GM23248 (cell line): ENCODE data around the gene CHST11. TPM values are rescaled to one million over a fixed set of nuclear protein-coding genes. Genes with fewer than 3 reads are reported as not detected.

ENCODE experiments used
- DNase-seq: peaks from one replicate; pipeline ENCODE4 v3.0.0-alpha.2; 2015
- H2AFZ ChIP-seq: fragments of 200-600 bp; sonication (generic); 2 replicates; pipeline ENCODE4 v1.6.1; 2016; ENCODE audit warnings: antibody characterized with exemption
- H3F3A ChIP-seq: fragments of 200-600 bp; sonication (generic); 2 replicates; pipeline ENCODE4 v1.6.1; 2016; ENCODE audit warnings: mild to moderate bottlenecking, antibody characterized with exemption, mixed run types; ENCODE audit not compliant: insufficient read depth
- H3K27ac ChIP-seq: fragments of 200-600 bp; sonication (generic); 2 replicates; pipeline ENCODE4 v1.5.1; 2016; ENCODE audit warnings: mild to moderate bottlenecking
- H3K27me3 ChIP-seq: fragments of 200-600 bp; sonication (generic); replicated peaks from 2 replicates; pipeline ENCODE4 v1.6.1; 2016; ENCODE audit warnings: mild to moderate bottlenecking; ENCODE audit not compliant: insufficient read depth
- H3K36me3 ChIP-seq: fragments of 200-600 bp; sonication (generic); 2 replicates; pipeline ENCODE4 v1.6.1; 2016; ENCODE audit warnings: low read depth, mild to moderate bottlenecking
- H3K4me1 ChIP-seq: fragments of 200-600 bp; sonication (generic); 2 replicates; pipeline ENCODE4 v1.6.1; 2016; ENCODE audit warnings: mild to moderate bottlenecking; ENCODE audit not compliant: insufficient read depth
- H3K4me2 ChIP-seq: fragments of 200-600 bp; sonication (generic); one replicate; pipeline ENCODE4 v1.6.1; 2016; ENCODE audit warnings: mild to moderate bottlenecking; ENCODE audit not compliant: unreplicated experiment
- H3K4me3 ChIP-seq: fragments of 200-600 bp; sonication (generic); 2 replicates; pipeline ENCODE4 v1.5.1; 2016; ENCODE audit warnings: mild to moderate bottlenecking
- H3K79me2 ChIP-seq: fragments of 200-600 bp; sonication (generic); 2 replicates; pipeline ENCODE4 v1.6.1; 2016; ENCODE audit warnings: mild to moderate bottlenecking; ENCODE audit not compliant: insufficient read depth
- H3K9ac ChIP-seq: fragments of 200-600 bp; sonication (generic); 2 replicates; pipeline ENCODE4 v1.6.1; 2016; ENCODE audit warnings: mild to moderate bottlenecking
- H3K9me2 ChIP-seq: fragments of 200-600 bp; sonication (generic); 2 replicates; pipeline ENCODE4 v1.6.1; 2016; ENCODE audit warnings: mixed run types, mild to moderate bottlenecking, moderate library complexity; ENCODE audit not compliant: insufficient read depth
- H3K9me3 ChIP-seq: fragments of 200-600 bp; sonication (generic); one replicate; pipeline ENCODE4 v1.6.1; 2017; ENCODE audit warnings: low read depth
- H4K20me1 ChIP-seq: fragments of 200-600 bp; sonication (generic); 2 replicates; pipeline ENCODE4 v1.6.0; 2016; ENCODE audit not compliant: insufficient read depth
- EZH2 ChIP-seq: fragments of 200-600 bp; sonication (generic); IDR thresholded peaks from 2 replicates; pipeline ENCODE4 v1.6.1; 2018; ENCODE audit warnings: antibody characterized with exemption, mild to moderate bottlenecking; ENCODE audit not compliant: insufficient read depth, poor library complexity, severe bottlenecking
- EZH2phosphoT487 ChIP-seq: fragments of 200-600 bp; sonication (generic); IDR thresholded peaks from 2 replicates; pipeline ENCODE4 v1.6.1; 2018; ENCODE audit warnings: antibody characterized with exemption, moderate library complexity, mild to moderate bottlenecking, low read depth; ENCODE audit not compliant: insufficient read depth
- WGBS, 2 experiments: methylation state at CpG; one replicate each; pipeline ENCODE4 v1.1.6; 2015 to 2017; ENCODE audit warnings: low lambda C conversion rate in 2 of 2, low coverage in 1 of 2; ENCODE audit errors: missing lambda C conversion rate in 2 of 2; 5-methylcytosine and 5-hydroxymethylcytosine counted together
- in situ Hi-C: fragments of 300-500 bp; cut with MboI; formaldehyde crosslinking; loops from 2 replicates; pipeline ENCODE4 v1.15.0; 2020
- polyA plus RNA-seq: library from polyadenylated mRNA; unstranded; fragments of >200 nt; fragmentation: Nextera tagmentation; extraction: Ambion mirVana; gene quantifications from 2 replicates; pipeline ENCODE4 v1.2.1, GENCODE V29; 2016
- total RNA-seq: library from RNA; depleted of rRNA; stranded (reverse); fragments of >200 nt; shearing (Covaris generic); gene quantifications from 2 replicates; pipeline ENCODE4 v1.2.3, GENCODE V29; 2014

CHST11 gene
- total and polyA plus RNA-seq, 2 experiments from 2014 or later: 3.7 to 5.4 TPM

- H3K4me3 ChIP-seq: no peak overlapping the region
- peaks cover 5% of the 10 kb centered on the region; the same call in 1 of the 2 replicates for H3K79me2 ChIP-seq
- H3K9ac ChIP-seq: no peak overlapping the region
- no peak overlapping the region for H3K27ac ChIP-seq
- no peaks in the 10 kb centered on the region for H3K9me2 ChIP-seq
- no peaks in the 10 kb centered on the region for H3K9me3 ChIP-seq
- in situ Hi-C loops: no loop called here
- H2AFZ ChIP-seq: 0 out of 2 replicates have a peak overlapping the region, but pooled peaks have one; percentile 40
- no peaks in the 10 kb centered on the region for H3K36me3 ChIP-seq
- DNase-seq: peak; percentile 74
- 43 to 49% methylated on average over 5 of the region's 5 CpGs for WGBS, 2 experiments
- H3K4me2 ChIP-seq: peak overlapping the region; percentile 11
- peaks cover 5% of the 10 kb centered on the region for H3F3A ChIP-seq
- no peaks in the 10 kb centered on the region for H3K27me3 ChIP-seq
- no peaks in the 10 kb centered on the region for H4K20me1 ChIP-seq
- H3K4me1 ChIP-seq: no peaks in the 10 kb centered on the region
- TF ChIP-seq EZH2phosphoT487 (no peak), EZH2 (no peak)
Measured at GRCh38 chr12:104656921-104657320, 200.2 kb downstream of the CHST11 start.

GRCh38 chr12:104657726-104658484 lies 201.2 kb downstream of the CHST11 start:
- H3K9me3 ChIP-seq: no peaks in the 10 kb centered on the region
- 85 to 89% methylated on average over 13 of the region's 13 CpGs for WGBS, 2 experiments
- no peak for DNase-seq
- H3F3A ChIP-seq: peaks cover 5% of the 10 kb centered on the region
- TF ChIP-seq EZH2phosphoT487: no peak
- TF ChIP-seq EZH2: no peak
- no peak overlapping the region for H3K4me2 ChIP-seq
- H3K9me2 ChIP-seq: no peaks in the 10 kb centered on the region
- H4K20me1 ChIP-seq: no peaks in the 10 kb centered on the region
- H3K4me1 ChIP-seq: no peaks in the 10 kb centered on the region
- peaks cover 5% of the 10 kb centered on the region; the same call in 1 of the 2 replicates for H3K79me2 ChIP-seq
- in situ Hi-C loops: no loop called here
- no peaks in the 10 kb centered on the region for H3K36me3 ChIP-seq
- H3K27ac ChIP-seq: no peak overlapping the region
- no peak overlapping the region for H3K4me3 ChIP-seq
- no peak overlapping the region for H2AFZ ChIP-seq
- H3K27me3 ChIP-seq: no peaks in the 10 kb centered on the region
- no peak overlapping the region for H3K9ac ChIP-seq

- peaks cover 5% of the 10 kb centered on the region; the same call in 1 of the 2 replicates for H3K79me2 ChIP-seq
- no peaks in the 10 kb centered on the region for H4K20me1 ChIP-seq
- H3K4me1 ChIP-seq: no peaks in the 10 kb centered on the region
- no peak overlapping the region for H3K4me2 ChIP-seq
- H3K27ac ChIP-seq: no peak overlapping the region
- no peaks in the 10 kb centered on the region for H3K9me3 ChIP-seq
- no peak overlapping the region for H3K9ac ChIP-seq
- H3K9me2 ChIP-seq: no peaks in the 10 kb centered on the region
- no peaks in the 10 kb centered on the region for H3K36me3 ChIP-seq
- WGBS, 2 experiments: 81 to 83% methylated on average over 5 of the region's 5 CpGs
- H2AFZ ChIP-seq: no peak overlapping the region
- TF ChIP-seq EZH2: no peak
- no peak for TF ChIP-seq EZH2phosphoT487
- no peak overlapping the region for H3K4me3 ChIP-seq
- H3F3A ChIP-seq: peaks cover 5% of the 10 kb centered on the region
- in situ Hi-C loops: no loop called here
- DNase-seq: no peak
- no peaks in the 10 kb centered on the region for H3K27me3 ChIP-seq
Measured at GRCh38 chr12:104659058-104659457, 202.3 kb downstream of the CHST11 start.

- H3K27me3 ChIP-seq: no peaks in the 10 kb centered on the region
- no peaks in the 10 kb centered on the region for H3K9me3 ChIP-seq
- no peaks in the 10 kb centered on the region for H4K20me1 ChIP-seq
- in situ Hi-C loops: no loop called here
- H3F3A ChIP-seq: peaks cover 4% of the 10 kb centered on the region
- no peak overlapping the region for H3K4me3 ChIP-seq
- no peak for TF ChIP-seq EZH2phosphoT487
- no peak for TF ChIP-seq EZH2
- H2AFZ ChIP-seq: no peak overlapping the region
- DNase-seq: no peak
- 88 to 91% methylated on average over 6 of the region's 6 CpGs for WGBS, 2 experiments
- peaks cover 5% of the 10 kb centered on the region; the same call in 1 of the 2 replicates for H3K79me2 ChIP-seq
- no peak overlapping the region for H3K9ac ChIP-seq
- no peaks in the 10 kb centered on the region for H3K36me3 ChIP-seq
- no peak overlapping the region for H3K4me2 ChIP-seq
- H3K4me1 ChIP-seq: no peaks in the 10 kb centered on the region
- H3K27ac ChIP-seq: no peak overlapping the region
- no peaks in the 10 kb centered on the region for H3K9me2 ChIP-seq
Measured at GRCh38 chr12:104662203-104662602, 205.5 kb downstream of the CHST11 start.
